A549 treated with AZD9567 at 1 μM for 4 hours (cell line): ENCODE results near the gene KCNE1. TPM values are rescaled to one million over a fixed set of nuclear protein-coding genes. Genes with fewer than 3 reads are reported as not detected.

Source experiments
- total RNA-seq: library from RNA; stranded (reverse); fragments of 200-300 nt; extraction: Qiagen RNA extraction; gene quantifications from 5 replicates; pipeline ENCODE4 v1.2.3, GENCODE V29; 2022; ENCODE audit not compliant: insufficient read depth

KCNE1 gene
- total RNA-seq = 0.03 to 0.10 TPM in 2 of 5 replicates, not detected in the others

DNA sequence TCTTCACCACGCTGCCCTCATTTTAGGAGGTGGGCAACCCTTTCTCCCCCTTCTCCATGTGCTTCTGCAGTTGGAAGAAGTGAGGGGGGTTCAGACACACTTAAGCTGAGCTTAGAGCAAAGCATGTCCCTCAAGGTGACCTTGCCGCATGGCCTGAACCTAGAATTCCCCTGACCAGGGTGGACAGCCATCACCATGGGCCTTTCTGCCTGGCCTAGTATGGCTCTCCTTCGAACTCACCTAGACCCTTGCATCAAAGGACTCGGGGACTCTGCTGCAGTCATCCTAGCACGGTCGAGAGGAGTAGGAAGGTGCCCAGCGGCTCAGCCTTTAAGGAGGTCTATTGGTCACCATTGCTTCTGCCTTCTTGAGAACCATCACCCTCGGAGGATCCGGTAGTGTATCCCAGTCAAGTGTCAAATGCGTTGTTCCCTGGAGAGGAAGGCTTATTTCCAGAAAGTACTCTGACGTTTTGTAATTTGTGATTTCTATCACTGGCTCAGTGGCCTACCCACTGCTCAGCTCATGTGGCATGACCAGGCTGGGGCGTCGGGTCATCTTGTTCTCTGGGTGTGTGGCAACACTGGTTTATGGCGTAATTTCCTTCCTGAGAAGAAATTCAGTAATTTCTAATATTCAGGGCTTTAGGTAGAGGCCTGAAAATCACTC is at the start of gene KCNE1:
Gene KCNE1 (minus strand): TSS at position 424 of the 669 bp plus-strand sequence. CDS start 62,576 bp downstream, outside the sequence.

DNA sequence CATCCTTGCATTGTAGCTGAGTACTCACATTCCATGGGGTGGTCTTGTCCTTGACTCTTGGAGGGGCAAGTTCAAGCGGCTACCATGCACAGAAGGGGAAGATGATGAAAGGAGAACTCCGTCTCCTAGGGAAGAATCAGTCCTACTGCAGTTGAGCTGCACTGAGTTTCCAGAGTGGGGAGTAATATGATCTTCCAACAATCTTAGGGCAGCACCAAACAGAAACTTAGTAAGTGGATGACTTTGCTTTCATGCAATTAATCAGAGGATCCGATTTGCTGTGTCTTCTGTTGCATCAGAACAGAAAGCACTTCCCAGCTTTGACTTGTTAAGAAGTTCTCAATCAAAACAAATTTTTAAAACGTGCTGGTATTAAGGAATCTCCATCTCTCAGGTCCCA is 88.2 kb downstream of the KCNE1 start, which contains the start of gene SMIM34:
Gene SMIM34 (minus strand): TSS at position 147 of the 400 bp plus-strand sequence. CDS start 112 bp downstream, at position 35.

Other genes with a start within 250 kb of the KCNE1 start
- not detected in 5 replicates for gene KCNE2, start 148.2 kb downstream of the KCNE1 start, total RNA-seq
- 1.5 to 18.8 TPM (median 7.8 TPM) in 4 of 5 replicates, not detected in the other for gene SMIM11, start 136.7 kb downstream of the KCNE1 start, total RNA-seq
- not detected in 5 replicates for gene SMIM34, start 88.3 kb downstream of the KCNE1 start, total RNA-seq
- 10.5 to 12.1 TPM (median 11.2 TPM) in 5 replicates for gene RCAN1, start 102.9 kb upstream of the KCNE1 start, total RNA-seq
- gene CLIC6, start 156.8 kb upstream of the KCNE1 start, total RNA-seq = 0.03 to 0.07 TPM (median 0.05 TPM) in 4 of 5 replicates, not detected in the other